NB4 (cell line): ENCODE measurements around the gene BMF.

Experiments
- CTCF ChIP-seq: IDR thresholded peaks from one replicate; pipeline ENCODE4 v1.5.1; 2012; ENCODE audit warnings: low read depth, low read length
- MAX ChIP-seq: IDR thresholded peaks from 2 replicates; pipeline ENCODE4 v1.6.1; 2011; ENCODE audit warnings: low read depth, low read length
- POLR2A ChIP-seq: IDR thresholded peaks from 2 replicates; pipeline ENCODE4 v1.6.1; 2011; ENCODE audit warnings: mild to moderate bottlenecking; ENCODE audit not compliant: insufficient read length; ENCODE audit errors: extremely low read depth

- TF ChIP-seq CTCF (no peak), MAX (no peak), POLR2A (no peak)
Observed at GRCh38 chr15:40125950-40126349, 17.3 kb upstream of the BMF start.
